Testis (tissue), 3 donors: ENCODE data around the gene SYDE2. TPM values are rescaled to one million over a fixed set of nuclear protein-coding genes. Genes with fewer than 3 reads are reported as not detected.

Experiments
- DNase-seq: peaks from one replicate; pipeline ENCODE4 v3.0.0-alpha.2; 2019
- H3K27ac ChIP-seq, 2 donors: fragments of 200-600 bp; sonication (generic); one replicate each; pipeline ENCODE4 v1.5.1; 2019
- H3K27me3 ChIP-seq: fragments of 200-600 bp; sonication (generic); one replicate; pipeline ENCODE4 v1.5.1; 2019
- H3K36me3 ChIP-seq: fragments of 200-600 bp; sonication (generic); one replicate; pipeline ENCODE4 v1.5.1; 2017; ENCODE audit warnings: low read depth; ENCODE audit errors: missing control alignments
- H3K4me1 ChIP-seq: fragments of 200-600 bp; sonication (generic); one replicate; pipeline ENCODE4 v1.5.1; 2019
- H3K4me3 ChIP-seq, 2 donors: fragments of 200-600 bp; sonication (generic); one replicate each; pipeline ENCODE4 v1.5.1; 2017 to 2019
- H3K9me3 ChIP-seq: fragments of 200-600 bp; sonication (generic); one replicate; pipeline ENCODE4 v1.5.1; 2017
- CTCF ChIP-seq, 3 experiments: fragments of 450-650 bp in 2 of 3; fragments of 200-600 bp in 1 of 3; sonication (generic) in 1 of 3; IDR thresholded peaks; one replicate each; pipeline ENCODE4 v1.5.1; 2016 to 2019; ENCODE audit warnings: antibody characterized with exemption in 3 of 3, mild to moderate bottlenecking in 2 of 3, moderate library complexity in 1 of 3
- POLR2A ChIP-seq: fragments of 450-650 bp; IDR thresholded peaks from one replicate; pipeline ENCODE4 v1.6.1; 2017; ENCODE audit warnings: antibody characterized with exemption, mild to moderate bottlenecking, moderate library complexity
- WGBS, 2 donors: methylation state at CpG; one replicate each; pipeline ENCODE4 v1.1.5; 2018; 5-methylcytosine and 5-hydroxymethylcytosine counted together
- intact Hi-C: fragments of 100-400 bp; cut with DNase I; formaldehyde crosslinking; loops from one replicate; pipeline ENCODE4 v1.15.1; 2023; ENCODE audit warnings: low total_unique reads
- polyA plus RNA-seq: library from polyadenylated mRNA; stranded (reverse); fragments of 350-450 nt; fragmentation: Illumina TruSeq; extraction: RNeasy Lipid Tissue Mini Kit (QIAGEN cat#74804); gene quantifications from one replicate; pipeline ENCODE4 v1.2.3, GENCODE V29; 2014; ENCODE audit warnings: low read depth, low replicate concordance; ENCODE audit not compliant: insufficient read depth
- total RNA-seq, 2 donors: library from RNA; depleted of rRNA; stranded (reverse); fragments of >200 nt; gene quantifications; one replicate each; pipeline ENCODE4 v1.2.3, GENCODE V29; 2016

SYDE2 gene
- total and polyA plus RNA-seq, 3 donors from 2014 or later: 3.7 to 10.2 (median 8.8) TPM

GRCh38 chr1:85179522-85179921 lies 21.3 kb downstream of the SYDE2 start:
- intact Hi-C loops: no loop called here
- Histone ChIP-seq H3K27ac (no peak overlapping the region), H3K36me3 (no peaks in the 10 kb centered on the region), H3K4me3 (no peak overlapping the region), H3K4me1 (no peaks in the 10 kb centered on the region), H3K27me3 (no peaks in the 10 kb centered on the region), H3K9me3 (no peaks in the 10 kb centered on the region)
- DNase-seq: no peak
- TF ChIP-seq POLR2A: no peak
- no peak for TF ChIP-seq CTCF (IDR thresholded peaks at IDR 0.05)
- WGBS, 2 donors: 53 to 72% methylated on average over 2 of the region's 2 CpGs

DNA sequence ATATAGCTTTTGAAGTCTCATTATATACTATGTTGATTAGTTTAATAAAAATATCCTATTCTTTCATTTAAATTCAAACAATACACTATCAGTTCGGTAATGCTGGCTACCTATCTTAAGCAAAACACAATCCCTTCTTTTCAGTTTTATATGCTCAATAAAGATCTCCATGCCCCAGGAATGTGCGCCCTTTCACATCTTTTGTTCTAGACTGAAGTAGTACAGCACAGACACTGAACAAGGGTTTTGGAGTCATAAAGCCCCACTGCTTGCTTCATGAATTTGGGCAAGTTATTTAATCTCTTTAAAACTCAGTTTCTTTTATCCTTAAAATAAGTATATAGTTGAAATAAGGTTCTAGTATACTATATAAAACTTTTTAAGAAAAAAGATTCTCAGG lies 22.4 kb downstream of the SYDE2 start:
- no peaks in the 10 kb centered on the region for H3K4me1 ChIP-seq
- intact Hi-C loops: no loop called here
- no peaks in the 10 kb centered on the region for H3K27me3 ChIP-seq
- H3K4me3 ChIP-seq: no peak overlapping the region
- no peaks in the 10 kb centered on the region for H3K36me3 ChIP-seq
- 95 to 96% methylated on average over 2 of the region's 2 CpGs for WGBS, 2 donors
- no peak for TF ChIP-seq CTCF (IDR thresholded peaks at IDR 0.05)
- no peak for TF ChIP-seq POLR2A
- no peak for DNase-seq
- H3K9me3 ChIP-seq: no peaks in the 10 kb centered on the region
- no peak overlapping the region for H3K27ac ChIP-seq

GRCh38 chr1:85174503-85174902 lies 26.3 kb downstream of the SYDE2 start:
- Histone ChIP-seq H3K36me3 (no peaks in the 10 kb centered on the region), H3K27ac (no peak overlapping the region), H3K4me3 (no peak overlapping the region), H3K9me3 (no peaks in the 10 kb centered on the region), H3K27me3 (no peaks in the 10 kb centered on the region), H3K4me1 (no peaks in the 10 kb centered on the region)
- intact Hi-C loops: no loop called here
- WGBS, 2 donors: 93 to 100% methylated on average over 1 of the region's 1 CpG
- no peak for TF ChIP-seq POLR2A
- no peak for TF ChIP-seq CTCF (IDR thresholded peaks at IDR 0.05)
- no peak for DNase-seq

DNA sequence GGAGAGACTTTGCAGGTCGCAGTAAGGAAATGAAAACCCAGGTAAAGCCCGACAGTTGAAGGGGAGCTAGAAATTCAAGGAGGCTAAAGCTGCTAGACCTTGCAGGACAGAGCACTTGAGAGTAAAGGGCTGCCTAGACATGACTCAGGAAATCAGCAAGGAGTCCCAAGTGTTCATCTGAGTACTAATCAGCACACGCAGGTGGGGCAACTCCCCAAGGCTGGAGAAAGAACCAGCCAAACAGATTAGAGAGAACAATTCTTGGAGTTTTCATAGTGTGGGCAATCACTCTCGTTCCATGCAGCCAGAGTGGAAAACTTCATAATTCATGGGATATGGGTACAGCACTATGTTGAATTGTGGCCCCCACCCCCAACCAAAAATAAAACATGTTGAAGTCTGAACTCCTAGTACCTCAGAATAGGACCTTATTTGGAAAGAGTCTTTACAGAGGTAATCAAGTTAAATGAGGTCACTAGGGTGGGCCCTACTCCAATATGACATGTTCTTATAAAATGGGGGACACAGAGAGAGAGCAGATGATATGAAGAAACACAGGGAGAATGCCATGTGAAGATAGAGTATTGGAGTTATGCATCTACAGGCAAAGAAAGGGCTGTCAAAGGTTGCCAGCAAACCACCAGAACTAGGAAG lies 28.0 kb downstream of the SYDE2 start:
- Histone ChIP-seq H3K9me3 (no peaks in the 10 kb centered on the region), H3K27me3 (no peaks in the 10 kb centered on the region), H3K27ac (no peak overlapping the region), H3K4me1 (no peaks in the 10 kb centered on the region), H3K36me3 (no peaks in the 10 kb centered on the region), H3K4me3 (no peak overlapping the region)
- 88 to 97% methylated on average over 4 of the region's 4 CpGs for WGBS, 2 donors
- TF ChIP-seq POLR2A (no peak), CTCF (IDR thresholded peaks at IDR 0.05) (no peak)
- intact Hi-C loops: no loop called here
- no peak for DNase-seq

DNA sequence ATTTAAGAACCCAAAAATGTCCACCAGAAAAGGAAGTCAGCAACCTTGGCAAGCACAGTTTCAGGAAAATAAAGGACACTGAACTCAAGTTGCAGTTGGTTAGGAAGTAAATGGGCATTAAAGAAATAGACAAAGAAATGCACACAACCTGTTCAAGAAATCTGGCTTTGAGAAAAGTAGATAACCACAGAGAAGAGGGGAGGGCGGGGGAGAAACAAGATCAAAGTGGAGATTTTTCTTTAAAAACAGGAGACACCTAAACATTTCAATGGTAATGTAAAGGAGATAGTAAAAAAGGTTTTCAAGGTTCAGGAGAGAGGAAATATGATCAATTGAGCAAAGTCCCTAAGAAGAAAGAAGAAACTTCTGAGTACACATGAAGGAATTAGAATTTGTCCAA lies 29.1 kb downstream of the SYDE2 start:
- Histone ChIP-seq H3K4me1 (no peaks in the 10 kb centered on the region), H3K9me3 (no peaks in the 10 kb centered on the region), H3K27ac (no peak overlapping the region), H3K4me3 (no peak overlapping the region), H3K27me3 (no peaks in the 10 kb centered on the region), H3K36me3 (no peaks in the 10 kb centered on the region)
- no peak for TF ChIP-seq CTCF (IDR thresholded peaks at IDR 0.05)
- TF ChIP-seq POLR2A: no peak
- intact Hi-C loops: no loop called here
- WGBS, 2 donors: 97 to 100% methylated on average over 1 of the region's 1 CpG
- DNase-seq: no peak
